GM19025 (cell line): Measurements from ENCODE around the gene MYRIP.
"Not testable (repeated sequence)": the region's sequence is repeated elsewhere in the genome, so short reads cannot be mapped to it uniquely, and the experiment has no call there.

Experiments
- ATAC-seq: cut with Tn5 transposase; IDR thresholded peaks from one replicate; pipeline ENCODE4 v1.9.1; 2021; ENCODE audit warnings: mild to moderate bottlenecking, low read depth, moderate library complexity; ENCODE audit not compliant: unreplicated experiment

MYRIP gene

GRCh38 chr3:40109641-40110490 lies 300.5 kb downstream of the MYRIP start:
- ATAC-seq, result no peak

GRCh38 chr3:40116478-40117177 lies 307.2 kb downstream of the MYRIP start:
- ATAC-seq, result no peak

- no peak for ATAC-seq
These were observed 308.7 kb downstream of the MYRIP start for GRCh38 chr3:40118091-40118490.

GRCh38 chr3:40120067-40120692 lies 310.8 kb downstream of the MYRIP start:
- ATAC-seq, result no peak

GRCh38 chr3:40120806-40121205 lies 311.4 kb downstream of the MYRIP start:
- no peak for ATAC-seq

GRCh38 chr3:40124918-40125317 lies 315.5 kb downstream of the MYRIP start:
- no peak for ATAC-seq

- ATAC-seq, result no peak
These were observed 318.8 kb downstream of the MYRIP start for GRCh38 chr3:40128166-40128565.

- no peak for ATAC-seq
These were observed 320.1 kb downstream of the MYRIP start for GRCh38 chr3:40129510-40129909.

GRCh38 chr3:40129981-40130380 lies 320.6 kb downstream of the MYRIP start:
- ATAC-seq, result no peak

GRCh38 chr3:40130721-40131120 lies 321.3 kb downstream of the MYRIP start:
- ATAC-seq, result no peak

GRCh38 chr3:40133886-40134575 lies 324.6 kb downstream of the MYRIP start:
- ATAC-seq, result not testable (repeated sequence)

- no peak for ATAC-seq
These were observed 328.3 kb downstream of the MYRIP start for GRCh38 chr3:40137591-40138295.

- no peak for ATAC-seq
These were observed 334.1 kb downstream of the MYRIP start for GRCh38 chr3:40143283-40144090.

GRCh38 chr3:40148827-40149226 lies 339.4 kb downstream of the MYRIP start:
- ATAC-seq, result no peak

GRCh38 chr3:40152482-40153133 lies 343.2 kb downstream of the MYRIP start:
- ATAC-seq, result no peak

GRCh38 chr3:40160933-40161332 lies 351.5 kb downstream of the MYRIP start:
- no peak for ATAC-seq

GRCh38 chr3:40162616-40163015 lies 353.2 kb downstream of the MYRIP start:
- ATAC-seq, result no peak

GRCh38 chr3:40166997-40167396 lies 357.6 kb downstream of the MYRIP start:
- ATAC-seq, result no peak

- no peak for ATAC-seq
These were observed 358.5 kb downstream of the MYRIP start for GRCh38 chr3:40167958-40168357.
